ENCODE measurements around the gene ANO4.

- no peak for TF ChIP-seq CTCF (IDR thresholded peaks at IDR 0.05; ENCODE audit: insufficient read depth, low read length)
- TF ChIP-seq POLR2AphosphoS5 (IDR thresholded peaks at IDR 0.05; ENCODE audit: low read depth), result no peak
- TF ChIP-seq GABPA (IDR thresholded peaks at IDR 0.05; ENCODE audit: low read depth), result no peak
- no peak for TF ChIP-seq SPI1 (IDR thresholded peaks at IDR 0.05; ENCODE audit: borderline replicate concordance, low read depth)
- TF ChIP-seq REST (IDR thresholded peaks at IDR 0.05; ENCODE audit: insufficient replicate concordance, low read depth), result no peak
These were observed 370.7 kb downstream of the ANO4 start for GRCh38 chr12:101165319-101165718.

Data from HL-60 (cell line).